Activated CD4-positive, alpha-beta T cell treated with anti-CD3 and anti-CD28 coated beads, Interleukin-2, amount 50 U/mL, for 24 hours (primary cell): Measurements from ENCODE around the gene SCD.

ENCODE experiments used
- DNase-seq, 2 donors: peaks; one replicate each; pipeline ENCODE4 v3.0.0-alpha.2; 2020; ENCODE audit warnings: low read depth in 1 of 2, low spot score in 1 of 2

Gene SCD

GRCh38 chr10:100391163-100392002 is 44.4 kb downstream of the SCD start:
- no peak for DNase-seq

- no peak for DNase-seq
Measured at GRCh38 chr10:100392686-100393003, 45.6 kb downstream of the SCD start.

GRCh38 chr10:100395626-100396025 is 48.6 kb downstream of the SCD start:
- no peak for DNase-seq

GRCh38 chr10:100396605-100397004 is 49.6 kb downstream of the SCD start:
- no peak for DNase-seq

- no peak for DNase-seq
Measured at GRCh38 chr10:100401631-100402328, 54.7 kb downstream of the SCD start.

GRCh38 chr10:100403734-100404133 is 56.7 kb downstream of the SCD start:
- no peak for DNase-seq

- no peak for DNase-seq
Measured at GRCh38 chr10:100413173-100413572, 66.1 kb downstream of the SCD start.
